GM12801 (cell line): ENCODE measurements around the gene HELZ.

ENCODE experiments used
- TF ChIP-seq, protein P1 (sequence below): IDR thresholded peaks from one replicate; pipeline ENCODE4 v1.5.1; 2011; ENCODE audit warnings: control low read depth; ENCODE audit not compliant: insufficient read length; ENCODE audit errors: extremely low read depth

The HELZ gene

DNA sequence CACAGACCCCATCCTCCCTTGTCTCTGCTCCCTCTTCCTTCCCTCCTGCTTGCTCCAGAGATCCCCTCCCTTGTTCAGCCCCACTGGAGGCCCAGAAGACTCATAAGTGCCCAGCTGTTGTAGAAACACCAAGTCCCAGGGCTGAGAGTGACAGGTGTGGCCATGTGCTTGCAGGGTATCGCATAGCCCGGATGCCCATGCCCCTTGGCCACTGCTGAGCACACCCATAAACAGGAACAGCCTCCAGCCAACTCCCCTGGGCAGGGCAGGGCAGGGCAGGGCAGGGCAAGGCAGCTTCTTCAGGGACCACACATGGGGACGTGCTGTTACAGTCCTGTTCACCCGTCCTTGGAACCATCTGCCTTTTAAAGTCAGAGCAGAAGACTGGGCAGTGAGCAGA, 198.6 kb downstream of the HELZ start:
- TF ChIP-seq, protein P1, sequence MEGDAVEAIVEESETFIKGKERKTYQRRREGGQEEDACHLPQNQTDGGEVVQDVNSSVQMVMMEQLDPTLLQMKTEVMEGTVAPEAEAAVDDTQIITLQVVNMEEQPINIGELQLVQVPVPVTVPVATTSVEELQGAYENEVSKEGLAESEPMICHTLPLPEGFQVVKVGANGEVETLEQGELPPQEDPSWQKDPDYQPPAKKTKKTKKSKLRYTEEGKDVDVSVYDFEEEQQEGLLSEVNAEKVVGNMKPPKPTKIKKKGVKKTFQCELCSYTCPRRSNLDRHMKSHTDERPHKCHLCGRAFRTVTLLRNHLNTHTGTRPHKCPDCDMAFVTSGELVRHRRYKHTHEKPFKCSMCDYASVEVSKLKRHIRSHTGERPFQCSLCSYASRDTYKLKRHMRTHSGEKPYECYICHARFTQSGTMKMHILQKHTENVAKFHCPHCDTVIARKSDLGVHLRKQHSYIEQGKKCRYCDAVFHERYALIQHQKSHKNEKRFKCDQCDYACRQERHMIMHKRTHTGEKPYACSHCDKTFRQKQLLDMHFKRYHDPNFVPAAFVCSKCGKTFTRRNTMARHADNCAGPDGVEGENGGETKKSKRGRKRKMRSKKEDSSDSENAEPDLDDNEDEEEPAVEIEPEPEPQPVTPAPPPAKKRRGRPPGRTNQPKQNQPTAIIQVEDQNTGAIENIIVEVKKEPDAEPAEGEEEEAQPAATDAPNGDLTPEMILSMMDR, result no peak

DNA sequence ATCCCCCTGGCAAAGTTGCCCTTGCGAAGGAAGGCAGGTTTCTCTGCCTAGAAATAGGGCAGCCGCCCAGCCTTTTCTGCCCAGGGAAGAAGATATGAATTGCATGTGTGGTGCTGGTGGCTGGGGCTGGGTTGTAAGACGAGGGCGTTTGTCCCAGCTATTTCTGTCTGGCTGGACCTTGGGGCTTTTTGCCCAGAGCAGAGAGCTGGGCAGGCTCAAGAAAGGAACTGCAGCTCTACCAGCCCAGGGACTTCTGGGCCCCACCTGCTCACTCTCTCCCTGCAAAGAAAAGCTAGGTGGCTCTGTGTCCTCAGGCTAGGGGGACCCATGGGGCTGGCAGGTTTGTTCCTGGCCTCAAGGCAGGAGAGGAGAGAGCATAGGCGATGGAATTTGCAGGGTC, 200.1 kb downstream of the HELZ start:
- TF ChIP-seq, protein P1, result no peak

DNA sequence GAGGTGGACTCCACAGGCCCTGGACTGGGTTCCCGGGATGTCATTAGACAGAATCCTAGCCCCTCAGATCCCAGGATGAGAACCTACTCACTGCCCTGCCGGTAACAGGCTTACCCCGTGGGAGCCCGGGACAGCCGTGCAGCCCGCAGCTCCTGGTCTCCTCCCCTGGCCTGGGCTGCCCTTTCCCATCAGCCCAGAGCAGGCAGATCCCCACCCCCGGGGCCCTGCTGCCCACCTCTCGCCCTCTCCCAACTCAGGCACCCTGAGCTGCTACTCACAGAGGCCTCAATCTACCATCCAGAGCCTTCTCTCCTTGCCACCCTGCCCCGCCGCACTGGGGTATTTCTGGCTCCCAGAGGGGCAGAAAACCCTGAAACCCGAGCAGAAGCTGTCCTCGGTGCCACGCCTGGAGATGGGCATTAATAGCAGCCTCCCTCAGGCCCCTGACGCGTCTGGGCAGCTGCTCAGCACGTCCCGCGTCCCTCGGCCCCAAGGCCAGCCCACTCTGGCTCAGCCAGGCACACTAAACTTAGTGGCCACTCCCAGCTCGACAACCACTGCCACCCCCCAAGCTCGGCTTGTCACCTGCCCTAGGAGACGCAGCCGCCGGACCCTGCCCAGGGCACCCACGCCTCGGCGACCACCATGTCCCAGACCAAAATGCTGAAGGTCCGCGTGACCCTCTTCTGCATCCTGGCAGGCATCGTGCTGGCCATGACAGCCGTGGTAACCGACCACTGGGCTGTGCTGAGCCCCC, 200.8 kb downstream of the HELZ start, which contains the start of gene CACNG1:
Gene CACNG1 (plus strand): TSS at position 539 of the 757 bp plus-strand sequence. CDS start 107 bp downstream, at position 646.
- TF ChIP-seq, protein P1, result no peak

DNA sequence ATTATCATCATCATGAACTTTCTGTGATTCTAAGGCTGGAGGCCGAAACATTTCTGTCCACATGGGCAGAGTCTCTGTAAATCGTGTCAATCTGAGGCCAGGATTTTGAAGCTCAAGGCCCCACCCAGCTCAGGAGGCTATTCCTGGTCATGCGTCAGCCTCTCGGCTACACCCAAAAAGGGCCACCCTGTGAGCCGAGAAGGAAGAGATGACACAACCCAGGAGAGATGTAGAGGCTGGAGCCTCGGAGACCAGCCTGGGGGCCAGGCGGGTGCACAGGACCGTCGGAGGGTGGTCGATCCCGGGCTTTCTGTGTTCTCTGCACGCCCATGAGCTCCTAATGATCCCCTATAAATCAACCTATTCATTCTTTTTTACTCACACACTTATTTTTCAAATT, 201.7 kb downstream of the HELZ start:
- TF ChIP-seq, protein P1, result no peak

DNA sequence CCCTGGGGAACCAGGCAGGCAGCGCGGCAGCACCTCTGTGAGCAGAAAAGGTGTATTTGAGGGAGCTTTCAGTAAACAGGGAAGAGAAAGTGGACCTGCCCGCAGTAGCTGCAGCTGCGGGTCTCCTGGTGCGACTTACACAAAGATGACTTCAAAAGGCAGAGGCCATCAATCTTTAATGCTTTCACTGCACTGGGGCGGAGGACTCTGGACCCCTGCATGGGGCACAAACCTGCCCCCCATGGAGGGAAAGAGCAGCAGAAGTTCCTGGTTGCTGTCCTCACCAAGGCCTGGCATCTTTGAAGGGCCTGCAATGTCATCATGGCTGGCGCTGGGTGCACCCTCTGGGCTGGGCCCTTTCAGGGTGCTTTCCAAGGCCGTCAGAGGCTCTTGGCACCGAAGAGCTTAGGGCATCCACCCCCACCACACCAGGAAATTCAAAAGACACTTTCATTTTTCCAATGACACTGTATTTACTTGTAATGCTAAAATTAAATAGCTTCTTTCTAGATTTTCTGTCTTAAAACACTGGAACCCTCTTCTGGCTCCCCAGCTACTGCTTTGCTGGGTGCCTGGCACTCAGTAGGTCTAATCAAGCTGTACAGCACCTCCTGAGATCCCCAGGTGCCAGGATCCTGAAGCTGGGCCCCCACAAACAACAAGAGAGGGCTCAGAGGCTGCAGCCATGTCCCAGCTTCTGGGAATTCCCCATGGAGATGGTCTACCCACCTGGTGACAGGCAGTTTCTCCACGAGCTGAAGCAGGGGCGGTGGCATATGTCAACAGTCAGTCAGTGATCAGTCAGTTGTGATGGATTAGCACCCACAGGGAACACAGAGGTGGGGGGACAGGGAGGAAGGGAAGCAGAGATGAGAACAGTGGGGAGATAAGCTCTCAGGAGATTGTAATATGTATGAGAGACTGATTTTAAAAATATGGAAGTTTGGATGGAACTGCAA, 202.8 kb downstream of the HELZ start:
- TF ChIP-seq, protein P1, result no peak

DNA sequence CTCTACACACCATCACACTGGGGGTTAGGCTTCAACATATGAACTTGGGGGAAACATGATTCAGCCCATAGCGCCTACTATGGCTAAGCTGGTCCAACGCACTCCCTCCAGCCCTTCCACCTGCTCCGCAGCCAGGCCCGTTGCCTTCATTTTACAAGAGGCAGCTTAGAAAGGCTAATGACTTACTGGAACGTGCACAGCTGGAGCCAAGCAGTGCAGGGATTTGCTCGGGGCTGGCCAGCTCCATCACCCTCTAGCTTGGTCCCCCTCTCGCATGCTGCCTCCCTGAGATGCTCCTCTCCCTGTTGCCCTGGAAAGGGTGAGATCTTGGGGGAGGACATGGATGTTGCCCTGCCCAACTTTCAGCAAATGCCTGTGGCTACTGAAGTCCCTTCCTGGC, 203.5 kb downstream of the HELZ start:
- TF ChIP-seq, protein P1, result no peak

DNA sequence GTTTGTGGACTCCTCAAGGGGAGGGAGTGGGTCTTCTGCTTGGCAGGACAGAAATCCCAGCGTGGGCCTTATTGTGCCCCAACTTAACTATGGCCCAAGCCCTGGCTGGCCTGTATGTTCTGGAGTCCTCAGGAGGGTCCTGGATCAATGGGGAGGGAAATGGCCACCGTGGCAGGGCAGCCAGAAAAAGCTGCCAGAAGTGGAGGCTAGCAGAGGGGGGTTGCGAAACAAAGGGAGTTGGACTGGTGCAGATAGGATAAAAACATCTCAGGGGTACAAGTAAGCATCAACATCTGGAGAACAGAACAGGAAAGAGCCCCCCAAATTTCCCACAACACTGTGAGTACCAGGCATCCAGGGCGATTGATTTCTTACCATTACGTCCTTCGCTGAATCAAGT, 204.3 kb downstream of the HELZ start:
- TF ChIP-seq, protein P1, result no peak
